Endothelial cell (in vitro differentiated cells): Measurements from ENCODE around the gene TTC21B. TPM values are rescaled to one million over a fixed set of nuclear protein-coding genes. Genes with fewer than 3 reads are reported as not detected.
"Not testable (repeated sequence)": the region's sequence is repeated elsewhere in the genome, so short reads cannot be mapped to it uniquely, and the experiment has no call there.

Experiments used
- DNase-seq: peaks from one replicate; pipeline ENCODE4 v3.0.0; 2021; ENCODE audit warnings: low spot score
- H3K27ac Mint-ChIP-seq: one replicate; pipeline ENCODE4 v1.8.0; 2021; ENCODE audit warnings: mixed read lengths, inconsistent platforms; ENCODE audit not compliant: unreplicated experiment
- H3K27me3 Mint-ChIP-seq: one replicate; pipeline ENCODE4 v1.8.0; 2021; ENCODE audit warnings: mild to moderate bottlenecking, moderate library complexity, mixed read lengths, inconsistent platforms; ENCODE audit not compliant: unreplicated experiment
- H3K36me3 Mint-ChIP-seq: one replicate; pipeline ENCODE4 v1.8.0; 2021; ENCODE audit warnings: mild to moderate bottlenecking, low read depth, mixed read lengths, inconsistent platforms; ENCODE audit not compliant: unreplicated experiment
- H3K4me1 Mint-ChIP-seq: one replicate; pipeline ENCODE4 v1.8.0; 2021; ENCODE audit warnings: mild to moderate bottlenecking, mixed read lengths, inconsistent platforms; ENCODE audit not compliant: unreplicated experiment
- H3K4me3 Mint-ChIP-seq: one replicate; pipeline ENCODE4 v1.8.0; 2021; ENCODE audit warnings: mild to moderate bottlenecking, mixed read lengths, inconsistent platforms; ENCODE audit not compliant: unreplicated experiment
- H3K9me3 Mint-ChIP-seq: one replicate; pipeline ENCODE4 v1.8.0; 2021; ENCODE audit warnings: mixed read lengths, inconsistent platforms; ENCODE audit not compliant: unreplicated experiment
- CTCF ChIP-seq: fragments of 200-600 bp; sonication (generic); IDR thresholded peaks from one replicate; pipeline ENCODE4 v1.5.0; 2021; ENCODE audit warnings: antibody characterized with exemption; ENCODE audit not compliant: unreplicated experiment
- total RNA-seq: library from RNA; stranded (reverse); fragmentation: NEBNext Ultra II Directional; extraction: Animal tissue kit (Norgen Biotek cat#: 25700); gene quantifications from one replicate; pipeline ENCODE4 v1.2.1, GENCODE V29; 2021; ENCODE audit not compliant: unreplicated experiment

Gene TTC21B
- total RNA-seq, 1 donor from 2014 or later = 101 TPM

GRCh38 chr2:165864296-165864695 is 89.3 kb downstream of the TTC21B start:
- DNase-seq = no peak
- Mint-ChIP-seq H3K27ac (no peak overlapping the region), H3K4me3 (no peak overlapping the region), H3K27me3 (peaks cover 2% of the 10 kb centered on the region), H3K4me1 (no peaks in the 10 kb centered on the region), H3K9me3 (no peaks in the 10 kb centered on the region), H3K36me3 (peaks cover 40% of the 10 kb centered on the region)
- no peak for TF ChIP-seq CTCF

- no peak overlapping the region for H3K4me3 Mint-ChIP-seq
Observed at GRCh38 chr2:165863810-165864261, 89.7 kb downstream of the TTC21B start.

GRCh38 chr2:165861083-165861482 is 92.5 kb downstream of the TTC21B start:
- not testable (repeated sequence) for H3K27me3 Mint-ChIP-seq, H3K4me1 Mint-ChIP-seq, DNase-seq, H3K27ac Mint-ChIP-seq, H3K9me3 Mint-ChIP-seq, H3K4me3 Mint-ChIP-seq
- peaks cover 48% of the 10 kb centered on the region for H3K36me3 Mint-ChIP-seq

More at GRCh38 chr2:165863810-165864261, 89.7 kb downstream of the TTC21B start:
- no peaks in the 10 kb centered on the region for H3K4me1 Mint-ChIP-seq
- H3K9me3 Mint-ChIP-seq = no peaks in the 10 kb centered on the region
- H3K27ac Mint-ChIP-seq = no peak overlapping the region
- DNase-seq = no peak
- peaks cover 2% of the 10 kb centered on the region for H3K27me3 Mint-ChIP-seq
- peaks cover 41% of the 10 kb centered on the region for H3K36me3 Mint-ChIP-seq
- no peak for TF ChIP-seq CTCF

GRCh38 chr2:165859723-165860122 is 93.9 kb downstream of the TTC21B start:
- DNase-seq, H3K9me3 Mint-ChIP-seq, H3K27ac Mint-ChIP-seq, H3K4me3 Mint-ChIP-seq, H3K27me3 Mint-ChIP-seq, H3K4me1 Mint-ChIP-seq: not testable (repeated sequence)
- peaks cover 57% of the 10 kb centered on the region for H3K36me3 Mint-ChIP-seq

GRCh38 chr2:165857876-165858275 is 95.7 kb downstream of the TTC21B start:
- H3K9me3 Mint-ChIP-seq = peaks cover 8% of the 10 kb centered on the region
- DNase-seq = no peak
- H3K4me3 Mint-ChIP-seq = no peak overlapping the region
- no peak overlapping the region for H3K27ac Mint-ChIP-seq
- no peaks in the 10 kb centered on the region for H3K4me1 Mint-ChIP-seq
- peaks cover 2% of the 10 kb centered on the region for H3K27me3 Mint-ChIP-seq
- TF ChIP-seq CTCF = no peak
- H3K36me3 Mint-ChIP-seq = peaks cover 63% of the 10 kb centered on the region

GRCh38 chr2:165852394-165852793 is 101.2 kb downstream of the TTC21B start:
- Mint-ChIP-seq H3K27me3 (peaks cover 2% of the 10 kb centered on the region), H3K36me3 (peaks cover 42% of the 10 kb centered on the region), H3K4me3 (no peak overlapping the region), H3K27ac (peak overlapping the region; percentile 11), H3K4me1 (no peaks in the 10 kb centered on the region), H3K9me3 (peaks cover 8% of the 10 kb centered on the region)
- no peak for TF ChIP-seq CTCF
- no peak for DNase-seq
